Umbilical cord (tissue), 2 donors: ENCODE results near the gene LRFN4. TPM values are rescaled to one million over a fixed set of nuclear protein-coding genes. Genes with fewer than 3 reads are reported as not detected.

Experiments used
- DNase-seq: peaks from one replicate; pipeline ENCODE4 v3.0.0-alpha.2; 2015; ENCODE audit warnings: low spot score
- total RNA-seq: library from RNA; depleted of rRNA; stranded (reverse); fragments of >200 nt; gene quantifications from one replicate; pipeline ENCODE4 v1.2.3, GENCODE V29; 2014; ENCODE audit warnings: low replicate concordance; ENCODE audit not compliant: insufficient read depth

Gene LRFN4
- total RNA-seq, 1 donor from 2014 or later, result 4.6 TPM

DNA sequence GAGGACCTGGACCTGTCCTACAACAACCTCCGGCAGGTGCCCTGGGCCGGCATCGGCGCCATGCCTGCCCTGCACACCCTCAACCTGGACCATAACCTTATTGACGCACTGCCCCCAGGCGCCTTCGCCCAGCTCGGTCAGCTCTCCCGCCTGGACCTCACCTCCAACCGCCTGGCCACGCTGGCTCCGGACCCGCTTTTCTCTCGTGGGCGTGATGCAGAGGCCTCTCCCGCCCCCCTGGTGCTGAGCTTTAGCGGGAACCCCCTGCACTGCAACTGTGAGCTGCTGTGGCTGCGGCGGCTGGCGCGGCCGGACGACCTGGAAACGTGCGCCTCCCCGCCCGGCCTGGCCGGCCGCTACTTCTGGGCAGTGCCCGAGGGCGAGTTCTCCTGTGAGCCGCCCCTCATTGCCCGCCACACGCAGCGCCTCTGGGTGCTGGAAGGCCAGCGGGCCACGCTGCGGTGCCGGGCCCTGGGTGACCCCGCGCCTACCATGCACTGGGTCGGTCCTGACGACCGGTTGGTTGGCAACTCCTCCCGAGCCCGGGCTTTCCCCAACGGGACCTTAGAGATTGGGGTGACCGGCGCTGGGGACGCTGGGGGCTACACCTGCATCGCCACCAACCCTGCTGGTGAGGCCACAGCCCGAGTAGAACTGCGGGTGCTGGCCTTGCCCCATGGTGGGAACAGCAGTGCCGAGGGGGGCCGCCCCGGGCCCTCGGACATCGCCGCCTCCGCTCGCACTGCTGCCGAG is 1.5 kb downstream of the LRFN4 start:
- no peak for DNase-seq

DNA sequence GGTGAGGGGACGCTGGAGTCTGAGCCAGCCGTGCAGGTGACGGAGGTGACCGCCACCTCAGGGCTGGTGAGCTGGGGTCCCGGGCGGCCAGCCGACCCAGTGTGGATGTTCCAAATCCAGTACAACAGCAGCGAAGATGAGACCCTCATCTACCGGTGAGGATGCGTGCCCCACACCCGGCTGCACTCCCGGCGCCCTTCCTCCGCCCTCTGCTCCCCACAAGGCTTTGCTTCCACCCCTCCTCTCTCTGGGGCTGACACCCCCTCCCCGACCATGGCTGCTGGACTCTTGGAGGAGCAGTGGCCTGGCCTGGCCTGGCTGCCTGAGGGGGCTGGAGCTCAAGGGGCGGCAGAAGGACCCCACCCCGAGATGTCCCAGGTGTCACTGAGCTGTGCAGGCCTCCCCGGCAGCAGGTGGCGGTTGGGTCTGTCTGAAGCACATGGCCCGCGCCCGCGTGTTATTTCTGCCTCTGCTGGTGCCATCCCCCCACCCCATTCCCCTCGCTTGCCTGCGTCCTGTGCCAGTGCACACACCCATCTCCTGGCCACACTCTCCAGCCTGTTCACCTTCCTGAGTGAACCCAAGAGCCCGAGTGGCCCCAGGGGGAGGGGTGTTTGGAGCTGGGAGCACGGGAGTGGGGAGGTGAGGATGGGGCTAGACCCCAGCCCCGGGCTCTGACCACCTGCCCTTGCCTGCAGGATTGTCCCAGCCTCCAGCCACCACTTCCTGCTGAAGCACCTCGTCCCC is 2.2 kb downstream of the LRFN4 start:
- DNase-seq, result no peak

DNA sequence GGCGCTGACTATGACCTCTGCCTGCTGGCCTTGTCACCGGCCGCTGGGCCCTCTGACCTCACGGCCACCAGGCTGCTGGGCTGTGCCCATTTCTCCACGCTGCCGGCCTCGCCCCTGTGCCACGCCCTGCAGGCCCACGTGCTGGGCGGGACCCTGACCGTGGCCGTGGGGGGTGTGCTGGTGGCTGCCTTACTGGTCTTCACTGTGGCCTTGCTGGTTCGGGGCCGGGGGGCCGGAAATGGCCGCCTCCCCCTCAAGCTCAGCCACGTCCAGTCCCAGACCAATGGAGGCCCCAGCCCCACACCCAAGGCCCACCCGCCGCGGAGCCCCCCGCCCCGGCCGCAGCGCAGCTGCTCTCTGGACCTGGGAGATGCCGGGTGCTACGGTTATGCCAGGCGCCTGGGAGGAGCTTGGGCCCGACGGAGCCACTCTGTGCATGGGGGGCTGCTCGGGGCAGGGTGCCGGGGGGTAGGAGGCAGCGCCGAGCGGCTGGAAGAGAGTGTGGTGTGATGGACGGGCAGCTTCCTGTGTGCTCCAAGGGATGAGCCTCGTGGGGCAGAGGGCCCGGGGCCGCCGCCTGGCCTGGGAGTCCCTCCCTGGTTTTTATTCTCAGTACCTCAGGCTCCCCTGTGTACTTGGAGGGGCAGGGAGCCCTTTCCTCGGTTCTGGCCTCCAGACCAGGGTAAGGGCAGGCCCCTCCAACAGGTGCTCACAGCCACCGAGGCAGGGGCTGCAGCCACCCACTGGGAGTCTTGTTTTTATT is 3.0 kb downstream of the LRFN4 start:
- DNase-seq, result no peak

DNA sequence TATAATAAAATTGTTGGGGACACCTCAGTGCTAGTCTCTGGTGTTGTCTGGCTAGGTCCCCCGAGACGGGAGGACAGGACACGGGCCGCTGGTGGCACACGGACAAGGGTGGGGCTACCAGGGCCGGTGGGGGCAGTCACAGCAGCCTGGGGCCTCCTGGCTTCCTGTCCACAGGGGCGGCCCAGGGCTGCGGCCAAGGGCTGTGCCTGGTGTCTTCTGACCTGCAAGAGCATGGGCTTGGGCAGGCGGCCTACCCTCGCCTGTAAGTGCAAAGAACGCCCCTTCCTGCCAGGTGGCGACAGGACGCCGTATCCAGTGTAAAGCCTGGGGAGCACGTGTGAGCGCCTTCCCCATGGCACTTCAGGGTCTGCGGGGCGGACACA is 3.6 kb downstream of the LRFN4 start:
- no peak for DNase-seq

DNA sequence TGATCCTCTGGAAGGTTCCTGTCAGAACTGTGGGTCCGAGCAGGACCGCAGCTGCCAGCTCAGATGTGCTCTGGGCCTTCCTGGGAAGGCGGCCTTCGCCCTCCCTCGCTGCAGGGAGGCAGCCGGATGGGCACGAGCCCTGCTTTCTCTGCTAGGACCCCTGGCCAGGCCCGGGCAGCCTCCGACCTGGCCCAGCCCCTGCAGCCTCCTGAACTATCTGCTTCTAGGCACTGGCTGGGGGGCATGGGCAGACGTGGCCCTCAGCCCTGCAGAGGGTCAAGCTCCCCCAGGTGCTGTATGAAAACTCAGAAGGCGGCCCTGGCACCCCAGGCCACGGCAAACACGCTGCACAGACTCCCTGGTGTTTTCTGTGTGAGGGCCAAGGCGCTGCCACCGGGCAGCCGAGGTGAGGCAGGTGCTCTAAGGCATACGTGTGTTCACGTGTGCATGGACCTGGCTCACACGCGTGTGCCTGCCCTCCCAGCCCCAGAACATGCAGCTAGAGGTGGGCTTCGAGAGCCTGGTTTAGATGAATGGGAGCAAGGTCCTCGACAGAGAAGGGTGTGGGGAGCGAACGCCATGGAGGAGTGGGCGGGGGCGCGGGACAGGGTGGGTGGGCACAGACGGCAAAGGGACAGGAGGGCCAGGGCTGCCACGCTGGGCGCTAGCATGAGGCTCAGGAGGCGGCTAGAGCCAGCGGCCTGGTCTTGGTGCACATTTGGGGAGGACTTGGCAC is 4.3 kb downstream of the LRFN4 start:
- no peak for DNase-seq

DNA sequence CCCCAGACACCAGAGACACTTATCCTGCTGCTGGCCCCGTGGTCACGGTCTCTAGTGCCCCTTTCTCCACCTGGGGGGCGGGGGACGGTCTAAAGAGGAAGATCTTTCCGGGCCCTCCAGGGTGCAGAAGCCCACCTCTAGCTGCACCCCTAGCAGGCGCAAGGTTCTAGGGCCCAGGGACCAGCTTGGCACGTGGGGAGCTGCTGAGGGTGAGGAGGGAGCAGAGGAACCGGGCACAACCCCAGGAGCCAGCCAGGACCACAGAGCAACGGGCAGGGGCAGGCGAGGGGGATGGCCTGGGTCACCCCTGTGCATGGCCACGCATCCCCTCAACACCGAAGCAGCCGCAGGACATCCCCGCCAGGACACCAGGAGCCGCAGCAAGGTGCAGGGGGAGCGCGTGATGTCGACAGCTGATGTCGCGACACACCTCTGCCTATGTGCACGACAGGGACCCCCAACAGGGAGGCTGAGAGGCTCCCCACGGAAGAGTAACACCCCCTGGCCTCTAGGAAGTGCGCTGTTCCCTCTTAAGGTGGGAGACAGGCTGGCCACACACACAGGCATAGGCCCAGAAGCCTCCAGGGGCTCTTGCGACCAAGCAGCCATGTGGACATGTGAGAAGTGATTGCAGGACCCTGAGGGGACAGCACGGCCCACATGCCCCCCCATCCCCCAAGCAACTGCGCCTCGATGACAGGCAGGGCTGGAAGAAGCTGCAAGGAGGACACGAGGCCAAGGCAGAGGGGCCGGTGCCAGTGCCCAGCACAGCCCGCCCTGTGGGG is 5.1 kb downstream of the LRFN4 start:
- no peak for DNase-seq

DNA sequence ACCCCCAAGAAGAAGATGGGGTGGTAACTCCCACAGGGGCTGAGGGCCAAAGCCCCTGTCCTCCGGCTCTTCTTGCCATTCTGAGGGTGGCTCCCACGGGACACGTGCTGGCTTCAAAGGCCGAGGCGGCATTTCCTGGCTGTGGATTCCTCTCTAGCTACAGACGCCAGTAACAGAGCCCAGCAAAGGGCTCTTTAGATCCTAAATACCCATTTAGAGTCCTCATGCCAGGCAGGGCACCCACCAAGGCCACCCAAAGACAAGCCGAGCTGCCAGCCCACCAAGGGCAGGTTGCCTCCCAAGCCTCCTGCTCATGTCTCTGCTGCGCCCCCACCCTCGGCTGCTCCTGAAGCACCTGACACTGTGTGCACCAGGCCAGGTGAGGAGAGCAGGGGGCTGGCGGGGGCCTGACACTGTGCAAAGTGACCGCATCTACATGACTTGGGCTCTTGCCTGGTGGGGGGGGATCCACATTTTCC is 5.7 kb downstream of the LRFN4 start:
- DNase-seq, result no peak

DNA sequence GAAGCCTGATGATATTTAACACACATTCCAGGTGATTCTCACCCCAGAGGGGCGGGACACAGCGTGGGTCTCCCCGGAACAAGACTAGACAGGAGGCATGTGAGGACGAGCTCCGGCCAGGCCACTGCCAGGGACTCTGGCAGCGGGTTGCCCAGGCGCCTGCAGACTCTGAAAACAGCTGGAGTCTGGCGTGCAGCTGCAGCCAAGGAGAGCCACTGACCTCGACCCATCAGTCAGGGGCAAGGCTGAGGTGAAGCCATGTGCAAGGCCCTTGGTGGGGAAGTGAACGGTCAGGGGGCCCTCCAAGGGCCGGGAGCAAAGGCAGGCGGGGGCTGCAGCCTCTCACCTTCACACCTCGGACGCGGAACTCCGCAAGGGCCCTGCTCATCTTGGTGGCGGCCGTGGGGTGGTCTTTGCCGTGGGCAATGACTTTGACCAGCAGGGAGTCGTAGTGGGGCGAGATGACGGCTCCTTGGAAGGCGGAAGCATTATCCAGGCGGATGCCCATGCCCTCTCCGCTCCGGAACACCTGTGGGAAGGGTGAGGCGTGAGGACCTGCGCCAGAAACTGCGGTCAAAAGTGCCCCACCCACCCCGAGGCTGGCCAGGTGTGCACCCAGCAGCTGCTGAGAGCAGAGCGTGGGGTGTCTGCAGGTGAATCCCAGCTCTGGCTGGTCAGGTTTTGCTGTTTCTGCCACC is 6.7 kb downstream of the LRFN4 start:
- no peak for DNase-seq

DNA sequence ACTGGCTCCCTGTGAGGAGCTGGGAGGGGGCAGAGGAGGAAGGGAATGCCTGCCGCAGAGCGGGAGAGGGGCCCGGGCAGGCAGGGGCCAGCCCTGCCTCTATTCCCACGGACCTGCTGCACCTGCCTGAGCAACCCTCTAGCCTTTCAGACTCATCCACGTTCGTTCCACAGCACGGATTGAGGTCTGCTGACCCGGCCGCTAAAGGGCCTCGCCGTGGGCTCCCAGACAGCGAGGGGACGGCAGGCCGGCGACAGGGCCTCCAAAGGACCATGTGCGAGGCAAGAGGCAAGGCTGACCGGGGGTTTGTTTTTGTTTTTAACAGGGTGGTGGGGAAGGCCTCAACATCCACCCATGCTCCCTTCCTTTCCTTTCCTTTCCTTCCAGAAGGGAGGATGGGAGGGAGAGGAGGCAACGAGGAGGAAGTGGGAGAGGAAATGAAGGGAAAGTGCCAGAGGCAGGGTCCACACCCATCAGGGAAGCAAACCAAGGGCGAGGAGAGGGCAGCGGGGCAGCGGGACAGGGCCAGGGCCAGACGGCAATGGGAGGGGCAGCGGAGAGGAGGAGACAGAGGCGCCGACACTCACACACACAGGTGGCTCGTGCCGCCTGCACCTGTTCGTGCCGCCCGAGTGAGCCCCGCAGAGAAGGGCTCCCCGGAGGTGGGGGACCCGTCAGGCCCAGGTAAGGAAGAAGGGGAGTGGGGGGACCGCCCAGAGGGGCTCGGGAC is 7.5 kb downstream of the LRFN4 start:
- DNase-seq, result no peak

DNA sequence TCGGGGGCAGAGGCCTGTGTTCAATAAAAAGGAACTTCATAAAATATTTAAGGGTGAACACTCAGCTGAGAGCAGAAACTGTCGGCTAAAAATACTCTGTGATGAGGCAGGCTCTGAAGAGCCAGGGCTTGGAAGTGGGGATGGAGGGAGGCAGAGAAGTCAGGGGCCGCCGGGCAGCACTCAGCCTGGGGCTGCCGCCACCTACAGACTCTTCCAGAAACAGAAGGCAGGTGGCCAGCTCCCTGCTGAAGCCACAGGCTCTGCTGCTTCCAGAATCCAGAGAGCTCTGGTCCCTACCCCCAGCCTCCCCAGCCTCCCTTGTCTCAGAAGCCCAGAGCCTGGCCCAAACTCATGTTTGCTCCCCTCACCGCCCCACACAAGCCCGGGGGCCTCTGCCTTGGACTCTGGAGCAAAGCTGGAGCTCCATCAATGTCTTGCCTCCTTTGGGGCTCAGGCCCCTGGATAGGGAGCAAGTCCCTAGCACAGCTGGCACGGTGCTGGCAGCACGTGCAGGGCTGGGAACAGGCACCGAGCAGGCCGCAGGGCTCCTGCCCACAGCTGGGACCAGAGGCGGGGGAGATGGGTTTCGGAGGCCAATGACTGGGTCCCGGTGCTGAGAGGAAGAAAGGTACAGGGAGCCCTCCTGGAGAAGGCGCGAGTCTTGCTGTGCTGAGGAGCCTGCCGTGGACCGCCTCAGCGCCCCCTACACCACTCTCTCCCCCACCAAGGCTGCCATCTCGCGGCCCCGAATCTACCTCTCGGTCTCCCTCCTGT is 8.2 kb downstream of the LRFN4 start:
- no peak for DNase-seq

DNA sequence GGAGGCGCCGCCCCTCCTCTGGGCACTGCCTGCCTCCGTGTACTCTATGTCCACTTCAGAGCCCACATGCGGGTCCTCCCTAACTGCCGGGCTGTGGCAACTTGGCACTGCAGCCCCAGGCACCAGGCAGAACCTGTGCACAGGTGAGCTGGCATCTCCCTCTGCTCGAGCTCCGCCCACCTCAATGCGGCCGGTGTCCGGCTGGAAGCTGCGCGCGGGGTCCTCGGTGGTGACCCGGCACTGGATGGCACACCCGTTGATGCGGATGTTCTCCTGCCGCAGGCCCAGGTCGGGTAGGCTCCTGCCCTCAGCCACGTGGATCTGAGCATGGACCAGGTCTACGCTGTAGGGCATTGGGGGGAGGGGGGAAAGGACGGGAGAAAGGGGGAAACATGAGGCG is 9.1 kb downstream of the LRFN4 start:
- no peak for DNase-seq

DNA sequence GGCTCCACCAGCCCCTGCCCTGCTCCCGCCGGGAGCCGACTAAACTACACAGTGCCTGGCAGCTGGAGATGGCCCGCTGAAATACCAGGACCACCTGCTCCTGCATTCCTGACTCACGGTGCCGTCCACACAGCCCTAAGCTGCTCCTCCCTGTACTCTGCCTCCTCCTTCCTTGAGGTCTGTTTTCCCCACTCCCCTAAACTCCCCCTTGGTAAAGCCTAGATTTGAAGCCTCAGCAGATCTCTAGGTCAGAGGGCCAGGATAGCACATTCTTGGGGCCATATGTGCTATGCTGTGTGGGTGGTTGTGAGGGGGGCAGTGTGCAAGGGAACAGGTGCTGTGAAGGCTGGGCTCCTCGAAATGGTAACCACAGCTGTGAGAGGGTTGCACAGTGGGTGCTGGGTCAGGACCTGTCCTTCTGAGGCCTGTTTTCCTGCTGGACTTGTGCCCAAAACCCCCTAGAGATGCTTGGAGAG is 9.7 kb downstream of the LRFN4 start:
- DNase-seq, result no peak

DNA sequence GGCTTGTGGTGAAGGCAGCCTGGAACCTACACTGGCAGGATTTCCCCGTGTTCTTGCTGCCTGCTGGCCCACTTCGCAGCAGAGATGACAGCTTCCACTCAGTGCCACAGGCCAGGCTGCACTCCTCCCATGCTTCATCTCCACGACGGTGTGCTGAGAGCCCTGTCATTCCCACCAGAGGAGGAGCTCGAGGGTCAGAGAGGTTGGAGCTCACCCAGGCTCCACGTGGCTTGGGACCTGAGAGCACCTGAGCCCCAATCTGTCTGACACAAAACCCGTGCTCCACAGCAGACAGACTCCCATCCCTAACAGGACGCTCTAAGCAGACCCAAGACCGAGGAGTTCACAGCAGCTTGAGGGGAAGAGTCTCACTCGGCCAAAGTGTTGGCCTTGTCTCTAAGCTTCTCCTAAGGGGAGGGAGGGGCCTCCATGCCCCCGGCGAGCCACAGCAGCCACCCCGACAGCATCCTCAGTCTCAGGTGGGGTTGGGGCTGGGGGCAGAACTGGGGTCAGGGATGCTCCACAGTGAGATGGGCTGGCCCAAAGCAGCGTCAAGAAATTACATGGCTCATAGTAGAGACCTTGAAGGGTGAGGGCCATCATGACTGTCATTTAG is 10.7 kb downstream of the LRFN4 start:
- DNase-seq, result no peak

DNA sequence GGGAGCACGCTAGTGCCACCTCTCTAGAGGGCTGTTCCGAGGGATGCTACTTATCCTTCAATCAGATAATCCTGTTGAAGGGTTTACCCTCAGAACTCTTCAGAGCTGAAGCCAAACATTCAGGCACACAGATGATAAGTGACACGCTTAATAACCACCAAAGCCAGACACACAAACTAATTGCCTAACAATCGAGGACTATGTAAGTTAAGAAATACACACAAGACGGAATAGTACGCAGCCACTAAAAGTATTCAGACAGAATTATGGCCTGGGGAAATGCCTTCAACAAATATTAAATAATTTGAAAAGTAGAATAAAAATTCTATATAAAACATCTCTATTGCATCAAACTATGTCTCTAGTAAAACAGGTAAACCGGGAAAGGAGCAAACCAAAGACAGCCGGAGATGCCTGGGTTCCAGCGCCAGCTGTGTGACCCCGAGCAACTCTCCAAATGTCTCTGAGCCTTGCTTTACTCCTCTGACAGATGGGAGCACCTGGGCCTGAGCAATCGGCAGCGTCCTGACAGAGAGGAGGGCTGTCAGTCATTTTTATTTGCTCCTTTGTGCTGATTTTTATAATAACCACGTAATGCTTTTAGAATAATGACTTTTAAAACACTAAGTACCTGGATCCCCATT is 11.3 kb downstream of the LRFN4 start:
- DNase-seq, result no peak

DNA sequence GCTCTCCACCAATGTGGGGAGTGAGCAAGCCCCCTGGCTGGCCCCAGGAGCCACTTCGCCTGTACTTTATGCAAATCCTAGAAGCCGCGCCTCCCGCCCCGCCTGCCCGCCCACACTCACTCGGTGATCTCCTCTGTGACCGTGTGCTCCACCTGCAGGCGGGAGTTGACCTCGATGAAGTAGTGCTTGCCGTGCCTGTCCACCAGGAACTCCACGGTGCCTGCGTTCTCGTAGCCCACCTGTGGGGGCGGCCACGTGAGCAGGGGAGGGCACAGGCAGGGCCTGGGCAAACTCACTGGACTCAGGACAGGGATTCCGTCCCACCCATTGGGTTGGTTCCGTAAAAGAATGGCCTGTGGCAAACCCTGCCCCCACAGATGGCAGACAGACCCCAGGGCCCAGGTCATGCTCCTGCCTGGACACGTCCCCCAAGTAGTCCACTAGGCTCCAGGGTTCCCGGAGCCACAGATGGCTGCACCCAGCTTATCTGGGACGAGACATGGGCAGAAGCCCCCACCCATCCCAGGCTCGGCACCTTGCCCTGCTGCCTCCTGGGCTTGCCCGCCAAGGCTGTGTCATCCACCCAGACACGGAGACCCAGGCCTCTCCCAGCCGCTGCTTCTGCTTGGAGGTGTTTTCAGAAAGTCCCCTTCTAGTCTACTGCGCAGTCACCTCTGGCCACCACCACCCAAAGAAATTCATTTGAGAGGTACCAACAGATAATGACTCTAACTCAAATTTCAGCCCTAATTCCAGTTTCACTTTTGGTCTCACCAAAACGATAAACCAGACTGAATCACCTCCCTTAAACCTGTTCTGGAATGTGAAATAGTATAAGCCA is 12.1 kb downstream of the LRFN4 start:
- no peak for DNase-seq

DNA sequence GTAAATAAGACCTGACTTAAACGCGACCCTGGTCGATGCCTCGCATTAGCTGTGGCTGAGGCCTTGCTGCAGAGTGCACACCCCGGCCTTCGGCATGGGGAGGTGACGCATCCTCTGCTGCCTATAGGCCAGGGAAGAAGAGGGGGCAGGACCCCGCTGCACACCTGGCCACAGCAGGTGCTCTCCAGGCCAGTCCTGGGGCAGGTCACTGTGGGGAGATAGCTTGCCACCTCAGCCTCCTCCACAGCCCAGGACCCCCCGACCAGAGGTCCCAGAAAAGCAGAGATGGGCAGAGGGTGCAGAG is 12.7 kb downstream of the LRFN4 start:
- DNase-seq, result no peak

DNA sequence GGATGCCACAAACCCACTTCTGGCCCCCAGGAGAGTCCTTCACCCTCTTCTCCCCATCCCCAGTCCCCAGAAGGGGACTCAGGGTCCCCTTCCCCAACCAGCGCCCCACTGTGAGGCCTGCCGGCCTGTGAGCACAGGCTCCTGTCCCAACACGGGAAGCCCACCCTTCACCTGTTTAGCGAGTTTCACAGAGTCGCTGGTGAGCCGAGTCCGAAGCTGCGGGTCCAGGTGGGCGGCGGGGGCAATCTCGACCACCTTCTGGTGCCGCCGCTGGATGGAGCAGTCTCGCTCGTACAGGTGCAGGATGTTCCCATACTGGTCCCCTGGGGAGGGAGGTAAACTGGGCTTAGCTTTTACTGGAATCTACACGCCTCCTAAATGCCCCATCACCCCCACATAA is 13.3 kb downstream of the LRFN4 start:
- no peak for DNase-seq
